Caco-2 (cell line): ENCODE measurements around the gene KRT9. TPM values are rescaled to one million over a fixed set of nuclear protein-coding genes. Genes with fewer than 3 reads are reported as not detected.

ENCODE experiments used
- BruUV-seq: library from RNA; stranded (reverse); fragments of 400-500 nt; replicated peaks from 2 replicates; lab custom pipeline; 2021; lab: Mats Ljungman, UMichigan
- CTCF ChIA-PET: fragments of 300-600 bp; sonication (Branson Sonifier 250); formaldehyde crosslinking; loops from one replicate; lab custom pipeline; 2022; ENCODE audit warnings: antibody characterized with exemption; lab: Charles Lee
- POLR2A ChIA-PET: fragments of 300-600 bp; sonication (Branson Sonifier 250); formaldehyde crosslinking; loops from one replicate; lab custom pipeline; 2022; ENCODE audit warnings: antibody characterized with exemption; lab: Charles Lee
- DNase-seq, 2 experiments: peaks; one replicate each; pipeline versions ENCODE4 v3.0.0 to v3.0.0-alpha.2; 2020 to 2022
- H3K27me3 ChIP-seq: replicated peaks from 2 replicates; pipeline ENCODE4 v1.6.0; 2011; ENCODE audit warnings: low read length; ENCODE audit not compliant: control insufficient read depth, insufficient read depth
- H3K36me3 ChIP-seq: 2 replicates; pipeline ENCODE4 v1.5.1; 2011; ENCODE audit warnings: low read length; ENCODE audit not compliant: control insufficient read depth, insufficient read depth
- H3K4me1 ChIP-seq: fragments of 250-450 bp; sonication (Bioruptor Pico); 2 replicates; pipeline ENCODE4 v1.5.1; 2020; ENCODE audit warnings: mild to moderate bottlenecking
- H3K4me3 ChIP-seq: 2 replicates; pipeline ENCODE4 v1.5.1; 2011; ENCODE audit warnings: low read depth, mild to moderate bottlenecking, control low read depth, low read length
- H3K9me3 ChIP-seq: fragments of 250-450 bp; sonication (Bioruptor Pico); 2 replicates; pipeline ENCODE4 v1.5.1; 2020; ENCODE audit warnings: mild to moderate bottlenecking, moderate library complexity
- H3K27ac Mint-ChIP-seq: one replicate; pipeline ENCODE4 v1.8.0; 2022; ENCODE audit warnings: mixed read lengths; ENCODE audit not compliant: unreplicated experiment
- H3K27me3 Mint-ChIP-seq: one replicate; pipeline ENCODE4 v1.8.0; 2022; ENCODE audit warnings: mixed read lengths; ENCODE audit not compliant: insufficient read depth, unreplicated experiment
- H3K36me3 Mint-ChIP-seq: one replicate; pipeline ENCODE4 v1.8.0; 2022; ENCODE audit warnings: mild to moderate bottlenecking, mixed read lengths; ENCODE audit not compliant: insufficient read depth, unreplicated experiment
- H3K4me1 Mint-ChIP-seq: one replicate; pipeline ENCODE4 v1.8.0; 2022; ENCODE audit warnings: low read depth, mixed read lengths; ENCODE audit not compliant: unreplicated experiment
- H3K4me3 Mint-ChIP-seq: one replicate; pipeline ENCODE4 v1.8.0; 2022; ENCODE audit warnings: mild to moderate bottlenecking, moderate library complexity, mixed read lengths; ENCODE audit not compliant: unreplicated experiment
- H3K9me3 Mint-ChIP-seq: one replicate; pipeline ENCODE4 v1.8.0; 2022; ENCODE audit warnings: mixed read lengths; ENCODE audit not compliant: unreplicated experiment
- intact Hi-C: fragments of 100-400 bp; cut with micrococcal nuclease; formaldehyde crosslinking; loops from one replicate; pipeline ENCODE4 v1.10.0; 2022; ENCODE audit not compliant: unreplicated experiment
- total RNA-seq: library from RNA; stranded (reverse); gene quantifications from 2 replicates; pipeline ENCODE4 v1.2.3, GENCODE V29; 2022
- TF ChIP-seq, protein P1 (sequence below), 2 experiments: fragments of 200-600 bp in 1 of 2; IDR thresholded peaks; 1 replicate in 1 of 2; 2 replicates in 1 of 2; pipeline versions ENCODE4 v1.5.1 to v1.8.0; 2011 to 2022; ENCODE audit warnings: antibody characterized with exemption in 1 of 2, control low read depth in 1 of 2, inconsistent platforms in 1 of 2, low read depth in 1 of 2, low read length in 1 of 2, mild to moderate bottlenecking in 1 of 2, moderate library complexity in 1 of 2; ENCODE audit not compliant: insufficient read depth in 1 of 2, severe bottlenecking in 1 of 2, unreplicated experiment in 1 of 2

Gene KRT9
- total RNA-seq, 1 experiment from 2014 or later = not detected

DNA sequence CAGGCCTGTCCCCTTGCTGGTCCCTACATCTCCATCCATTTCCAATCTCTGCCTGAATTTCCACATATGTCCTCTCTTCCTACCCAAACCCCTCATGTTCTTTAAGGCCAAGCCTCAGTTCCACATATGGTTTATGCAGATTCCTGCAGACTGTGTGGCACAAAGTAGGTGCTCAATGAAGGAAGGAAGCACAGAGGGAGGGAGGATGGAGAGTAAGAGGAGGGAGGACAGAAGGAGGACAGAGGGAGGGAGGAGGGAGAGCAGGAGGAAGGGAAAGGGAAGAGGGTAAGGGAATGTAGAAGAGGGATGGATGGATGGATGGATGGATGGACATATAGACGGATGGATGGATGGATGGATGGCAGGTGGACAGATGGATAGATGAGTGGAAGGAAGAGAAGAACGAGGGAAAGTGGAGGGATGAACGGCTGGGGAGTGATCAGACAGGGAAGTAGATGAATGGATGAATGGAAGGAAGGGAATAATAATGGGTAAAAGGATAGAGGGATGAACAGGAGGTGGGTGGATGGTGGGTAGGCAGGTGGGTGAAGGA, 22.6 kb upstream of the KRT9 start:
- peaks cover 8% of the 10 kb centered on the region for H3K9me3 Mint-ChIP-seq
- ChIA-PET POLR2A (interaction anchor here (0.9 kb wide), 1 partner anchor 67 kb away, joined by 3 read pairs; the partner anchor contains the start of gene KRT19), CTCF (no interaction called here)
- H3K4me1 Mint-ChIP-seq = peaks cover 7% of the 10 kb centered on the region
- Histone ChIP-seq H3K36me3 (no peaks in the 10 kb centered on the region), H3K9me3 (no peaks in the 10 kb centered on the region), H3K4me1 (no peaks in the 10 kb centered on the region), H3K4me3 (no peak overlapping the region), H3K27me3 (no peaks in the 10 kb centered on the region; the same call in 1 of the 2 replicates)
- intact Hi-C loops = no loop called here
- peaks cover 7% of the 10 kb centered on the region for H3K36me3 Mint-ChIP-seq
- BruUV-seq = no TSS peak
- H3K27ac Mint-ChIP-seq = no peak overlapping the region
- TF ChIP-seq, protein P1, sequence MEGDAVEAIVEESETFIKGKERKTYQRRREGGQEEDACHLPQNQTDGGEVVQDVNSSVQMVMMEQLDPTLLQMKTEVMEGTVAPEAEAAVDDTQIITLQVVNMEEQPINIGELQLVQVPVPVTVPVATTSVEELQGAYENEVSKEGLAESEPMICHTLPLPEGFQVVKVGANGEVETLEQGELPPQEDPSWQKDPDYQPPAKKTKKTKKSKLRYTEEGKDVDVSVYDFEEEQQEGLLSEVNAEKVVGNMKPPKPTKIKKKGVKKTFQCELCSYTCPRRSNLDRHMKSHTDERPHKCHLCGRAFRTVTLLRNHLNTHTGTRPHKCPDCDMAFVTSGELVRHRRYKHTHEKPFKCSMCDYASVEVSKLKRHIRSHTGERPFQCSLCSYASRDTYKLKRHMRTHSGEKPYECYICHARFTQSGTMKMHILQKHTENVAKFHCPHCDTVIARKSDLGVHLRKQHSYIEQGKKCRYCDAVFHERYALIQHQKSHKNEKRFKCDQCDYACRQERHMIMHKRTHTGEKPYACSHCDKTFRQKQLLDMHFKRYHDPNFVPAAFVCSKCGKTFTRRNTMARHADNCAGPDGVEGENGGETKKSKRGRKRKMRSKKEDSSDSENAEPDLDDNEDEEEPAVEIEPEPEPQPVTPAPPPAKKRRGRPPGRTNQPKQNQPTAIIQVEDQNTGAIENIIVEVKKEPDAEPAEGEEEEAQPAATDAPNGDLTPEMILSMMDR (IDR thresholded peaks at IDR 0.05; ENCODE audit: insufficient read depth in 1 of 2, low read depth in 1 of 2, low read length in 1 of 2, severe bottlenecking in 1 of 2, unreplicated experiment in 1 of 2) = no peak
- H3K4me3 Mint-ChIP-seq = no peak overlapping the region
- peaks cover 12% of the 10 kb centered on the region for H3K27me3 Mint-ChIP-seq
- DNase-seq = no peak

DNA sequence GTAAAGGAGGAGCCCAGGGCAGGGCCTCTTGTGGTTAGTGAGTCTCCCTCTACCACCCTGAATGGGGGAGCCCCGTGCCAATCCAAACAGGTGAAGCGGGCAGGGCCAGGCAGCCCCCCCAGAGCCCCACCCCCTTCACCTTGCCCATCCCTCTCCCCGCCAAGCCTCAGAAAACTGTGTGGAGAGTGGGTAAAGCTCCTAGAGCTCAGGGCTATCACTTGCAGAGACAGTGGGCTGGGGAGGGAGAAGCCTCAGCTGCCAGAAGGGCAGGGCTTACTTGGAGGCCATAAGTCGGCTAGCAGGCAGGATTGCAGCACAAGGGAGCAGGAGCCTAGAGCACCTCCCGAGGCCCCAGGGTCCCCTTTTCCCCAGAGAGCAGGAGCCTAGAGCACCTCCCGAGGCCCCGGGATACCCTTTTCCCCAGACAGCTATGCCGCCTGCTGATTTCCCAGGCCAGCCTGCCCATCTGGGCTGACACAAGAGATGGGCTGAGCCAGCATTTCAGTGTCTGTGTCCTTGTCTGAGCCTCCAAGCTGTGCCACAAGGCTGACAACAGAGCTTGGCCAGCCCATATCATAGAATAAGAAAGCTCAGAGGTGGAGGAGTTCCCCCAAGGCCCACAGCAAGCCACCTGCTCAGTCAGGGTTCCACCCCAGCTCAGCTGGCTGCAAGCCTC, 21.6 kb upstream of the KRT9 start:
- TF ChIP-seq, protein P1 (IDR thresholded peaks at IDR 0.05; ENCODE audit: insufficient read depth in 1 of 2, low read depth in 1 of 2, low read length in 1 of 2, severe bottlenecking in 1 of 2, unreplicated experiment in 1 of 2) = no peak
- Histone ChIP-seq H3K27me3 (no peaks in the 10 kb centered on the region; the same call in 1 of the 2 replicates), H3K9me3 (no peaks in the 10 kb centered on the region), H3K36me3 (no peaks in the 10 kb centered on the region), H3K4me1 (no peaks in the 10 kb centered on the region), H3K4me3 (no peak overlapping the region)
- intact Hi-C loops = no loop called here
- CTCF ChIA-PET = no interaction called here
- no TSS peak for BruUV-seq
- DNase-seq = no peak
- peaks cover 7% of the 10 kb centered on the region for H3K4me1 Mint-ChIP-seq
- peaks cover 8% of the 10 kb centered on the region for H3K9me3 Mint-ChIP-seq
- POLR2A ChIA-PET = interaction anchor here (0.9 kb wide), 1 partner anchor 66 kb away, joined by 3 read pairs; the partner anchor contains the start of gene KRT19
- peaks cover 12% of the 10 kb centered on the region for H3K27me3 Mint-ChIP-seq
- H3K36me3 Mint-ChIP-seq = peaks cover 7% of the 10 kb centered on the region
- no peak overlapping the region for H3K27ac Mint-ChIP-seq
- H3K4me3 Mint-ChIP-seq = no peak overlapping the region

DNA sequence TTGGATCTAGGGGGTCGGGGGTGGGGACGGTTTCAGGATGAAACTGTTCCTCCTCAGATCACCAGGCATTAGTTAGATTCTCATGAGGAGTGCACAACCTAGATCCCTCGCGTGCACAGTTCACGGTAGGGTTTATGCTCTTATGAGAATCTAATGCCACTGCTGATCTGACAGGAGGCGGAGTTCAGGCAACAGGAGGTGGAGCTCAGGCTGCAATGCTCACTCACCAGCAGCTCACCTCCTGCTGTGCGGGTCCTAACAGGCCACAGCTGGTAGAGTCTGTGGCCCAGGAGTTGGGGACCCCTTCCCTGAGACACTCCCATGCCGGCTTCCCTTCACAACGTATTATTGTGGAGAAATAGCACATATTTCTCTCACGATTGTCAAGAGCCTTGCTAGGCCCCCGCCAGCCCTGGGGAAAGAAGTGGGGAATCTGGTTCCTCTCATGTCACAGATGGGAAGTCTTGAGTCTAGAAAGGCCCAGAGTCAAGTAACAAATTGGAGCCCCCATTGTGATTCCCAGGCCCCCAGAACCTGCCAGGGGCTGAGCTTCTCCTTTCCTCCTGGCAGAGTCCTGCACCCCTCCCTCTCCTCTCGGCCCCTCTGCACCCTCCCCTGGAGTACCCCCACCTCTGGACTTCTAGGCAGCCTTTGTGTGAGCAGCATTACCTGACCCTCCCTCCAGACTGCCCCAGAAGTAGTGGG, 20.9 kb upstream of the KRT9 start:
- ChIA-PET POLR2A (interaction anchor here (0.6 kb wide), 1 partner anchor 79 kb away, joined by 3 read pairs; no protein-coding TSS in a partner anchor), CTCF (no interaction called here)
- peaks cover 12% of the 10 kb centered on the region for H3K27me3 Mint-ChIP-seq
- BruUV-seq = no TSS peak
- no peaks in the 10 kb centered on the region for H3K36me3 ChIP-seq
- H3K4me3 ChIP-seq = no peak overlapping the region
- no peaks in the 10 kb centered on the region; the same call in 1 of the 2 replicates for H3K27me3 ChIP-seq
- peaks cover 7% of the 10 kb centered on the region for H3K36me3 Mint-ChIP-seq
- H3K4me1 ChIP-seq = no peaks in the 10 kb centered on the region
- intact Hi-C loops = no loop called here
- peaks cover 5% of the 10 kb centered on the region for H3K9me3 Mint-ChIP-seq
- no peak overlapping the region for H3K4me3 Mint-ChIP-seq
- no peak overlapping the region for H3K27ac Mint-ChIP-seq
- no peak for DNase-seq
- no peaks in the 10 kb centered on the region for H3K9me3 ChIP-seq
- TF ChIP-seq, protein P1 (IDR thresholded peaks at IDR 0.05; ENCODE audit: insufficient read depth in 1 of 2, low read depth in 1 of 2, low read length in 1 of 2, severe bottlenecking in 1 of 2, unreplicated experiment in 1 of 2) = no peak
- H3K4me1 Mint-ChIP-seq = peaks cover 7% of the 10 kb centered on the region
